Tibial artery (tissue), 4 donors: Measurements from ENCODE around the gene PMEPA1.

Source experiments
- DNase-seq, 2 donors: peaks; one replicate each; pipeline ENCODE4 v3.0.0-alpha.2; 2019
- H3K27ac ChIP-seq, 2 donors: fragments of 200-600 bp; sonication (generic) in 1 of 2; 1 replicate in 1 of 2; 2 replicates in 1 of 2; pipeline ENCODE4 v1.5.1; 2018 to 2019; ENCODE audit warnings: mild to moderate bottlenecking in 1 of 2
- H3K27me3 ChIP-seq, 2 donors: fragments of 200-600 bp; sonication (generic) in 1 of 2; one replicate each; pipeline versions ENCODE4 v1.5.1 to v1.6.0; 2016 to 2019
- H3K36me3 ChIP-seq, 3 donors: fragments of 200-600 bp; sonication (generic) in 2 of 3; one replicate each; pipeline ENCODE4 v1.5.1; 2016 to 2019; ENCODE audit warnings: mild to moderate bottlenecking in 2 of 3
- H3K4me1 ChIP-seq, 4 donors: fragments of 200-600 bp; sonication (generic) in 2 of 4; 1 replicate in 3 of 4; 2 replicates in 1 of 4; pipeline ENCODE4 v1.5.1; 2016 to 2019
- H3K4me3 ChIP-seq, 2 donors: fragments of 200-600 bp; sonication (generic) in 1 of 2; 1 replicate in 1 of 2; 2 replicates in 1 of 2; pipeline ENCODE4 v1.5.1; 2018 to 2019; ENCODE audit warnings: mild to moderate bottlenecking in 2 of 2
- H3K9me3 ChIP-seq, 3 donors: fragments of 200-600 bp; sonication (generic) in 1 of 3; one replicate each; pipeline ENCODE4 v1.5.1; 2016 to 2019
- CTCF ChIP-seq, 2 experiments: fragments of 200-600 bp in 1 of 2; fragments of 450-650 bp in 1 of 2; IDR thresholded peaks; one replicate each; pipeline ENCODE4 v1.5.1; 2017 to 2019; ENCODE audit warnings: antibody characterized with exemption in 2 of 2, mild to moderate bottlenecking in 1 of 2, moderate library complexity in 1 of 2
- intact Hi-C: fragments of 100-400 bp; cut with DNase I; formaldehyde crosslinking; loops from one replicate; pipeline ENCODE4 v1.15.0; 2023; ENCODE audit warnings: low total_unique reads

The PMEPA1 gene

GRCh38 chr20:57609842-57610167 is 100.0 kb downstream of the PMEPA1 start:
- peaks cover 0 to 32% of the 10 kb centered on the region in 2 donors for H3K27me3 ChIP-seq
- DNase-seq = no peak
- H3K4me1 ChIP-seq = no peaks in the 10 kb centered on the region
- no peak overlapping the region for H3K4me3 ChIP-seq
- H3K27ac ChIP-seq = no peak overlapping the region
- no peak for TF ChIP-seq CTCF (IDR thresholded peaks at IDR 0.05)
- no peaks in the 10 kb centered on the region for H3K36me3 ChIP-seq
- intact Hi-C loops = no loop called here
- H3K9me3 ChIP-seq = no peaks in the 10 kb centered on the region

DNA sequence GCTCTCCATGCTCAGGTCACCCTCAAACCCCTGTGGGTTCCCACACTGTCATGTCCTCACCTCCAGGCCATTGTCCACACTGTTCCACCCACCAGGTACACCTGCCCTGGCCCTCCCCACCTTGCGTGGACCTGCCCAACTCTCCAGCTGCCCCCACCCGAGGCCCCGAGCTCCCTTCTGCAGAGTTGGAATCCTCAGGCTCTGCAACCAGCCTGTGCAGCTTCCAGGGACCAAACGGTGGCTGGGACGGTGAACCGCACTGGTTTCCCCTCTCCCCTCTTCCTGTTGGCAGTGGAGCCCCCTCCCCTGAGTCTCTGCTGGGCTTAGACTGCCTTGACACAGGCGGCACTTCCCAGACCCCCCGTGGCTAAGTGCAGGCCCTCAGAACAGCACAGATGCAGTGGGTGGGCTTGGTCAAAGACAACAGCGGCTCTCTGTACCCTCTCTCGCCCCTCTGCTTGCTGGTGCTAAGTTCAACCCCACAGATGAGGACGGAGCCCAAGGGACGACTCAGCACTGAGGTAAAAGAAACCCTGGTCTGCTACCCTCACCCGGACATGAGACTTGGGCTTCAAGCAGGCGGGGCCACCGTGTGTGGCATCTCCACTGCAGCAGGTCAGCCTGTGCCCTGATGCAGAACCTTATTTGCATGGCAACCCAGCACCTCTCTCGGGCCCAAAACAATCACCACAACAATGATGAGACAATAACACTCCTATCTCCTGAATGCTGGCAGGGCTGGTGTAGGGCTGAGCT is 100.6 kb downstream of the PMEPA1 start:
- Histone ChIP-seq H3K27ac (no peak overlapping the region), H3K4me1 (no peaks in the 10 kb centered on the region), H3K36me3 (no peaks in the 10 kb centered on the region), H3K4me3 (no peak overlapping the region), H3K27me3 (peaks cover 0 to 27% of the 10 kb centered on the region in 2 donors), H3K9me3 (no peaks in the 10 kb centered on the region)
- intact Hi-C loops = no loop called here
- DNase-seq = no peak
- no peak for TF ChIP-seq CTCF (IDR thresholded peaks at IDR 0.05)

DNA sequence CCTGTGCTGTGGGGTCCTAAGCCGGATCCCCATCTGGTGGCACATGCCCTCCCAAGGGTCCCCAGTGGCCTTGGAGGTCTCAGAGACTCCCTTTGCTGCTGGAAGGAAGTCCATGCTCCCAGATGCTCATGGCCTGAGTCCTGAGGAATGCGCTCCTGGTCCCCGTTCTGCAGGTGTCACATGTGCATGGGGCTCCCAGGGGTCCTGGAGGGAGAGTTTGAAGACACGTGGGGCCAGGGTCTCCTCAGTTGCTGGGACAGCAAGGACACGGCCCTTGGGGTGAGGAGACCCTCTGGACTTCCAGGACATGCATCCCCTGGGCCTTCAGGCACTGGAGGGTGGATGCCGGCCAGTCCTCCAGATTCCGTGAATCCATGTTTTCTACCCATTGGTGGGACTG is 101.3 kb downstream of the PMEPA1 start:
- Histone ChIP-seq H3K9me3 (no peaks in the 10 kb centered on the region), H3K4me1 (no peaks in the 10 kb centered on the region), H3K4me3 (no peak overlapping the region), H3K27ac (no peak overlapping the region), H3K27me3 (peaks cover 0 to 27% of the 10 kb centered on the region in 2 donors), H3K36me3 (no peaks in the 10 kb centered on the region)
- TF ChIP-seq CTCF (IDR thresholded peaks at IDR 0.05) = no peak
- intact Hi-C loops = no loop called here
- no peak for DNase-seq

DNA sequence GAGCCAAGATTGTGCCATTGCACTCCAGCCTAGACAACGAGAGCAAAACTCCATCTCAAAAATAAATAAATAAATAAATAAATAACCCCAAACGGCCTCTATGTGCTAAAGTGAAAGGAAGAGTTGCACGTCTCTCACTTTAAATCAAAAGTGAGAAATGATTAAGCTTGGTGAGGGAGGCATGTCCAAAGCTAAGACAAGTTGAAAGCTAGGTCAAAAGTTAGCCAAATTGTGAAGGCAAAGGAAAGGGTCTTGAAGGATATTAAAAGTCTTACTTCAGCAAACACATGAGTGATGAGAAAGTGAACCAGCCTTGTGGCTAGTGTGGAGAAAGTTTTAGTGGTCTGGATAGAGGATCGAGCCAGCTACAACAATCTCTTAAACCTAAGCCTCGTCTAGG is 103.9 kb downstream of the PMEPA1 start:
- Histone ChIP-seq H3K9me3 (no peaks in the 10 kb centered on the region), H3K36me3 (no peaks in the 10 kb centered on the region), H3K27me3 (peaks cover 0 to 23% of the 10 kb centered on the region in 2 donors), H3K4me3 (no peak overlapping the region), H3K27ac (no peak overlapping the region), H3K4me1 (no peaks in the 10 kb centered on the region)
- no peak for DNase-seq
- intact Hi-C loops = no loop called here
- no peak for TF ChIP-seq CTCF (IDR thresholded peaks at IDR 0.05)

DNA sequence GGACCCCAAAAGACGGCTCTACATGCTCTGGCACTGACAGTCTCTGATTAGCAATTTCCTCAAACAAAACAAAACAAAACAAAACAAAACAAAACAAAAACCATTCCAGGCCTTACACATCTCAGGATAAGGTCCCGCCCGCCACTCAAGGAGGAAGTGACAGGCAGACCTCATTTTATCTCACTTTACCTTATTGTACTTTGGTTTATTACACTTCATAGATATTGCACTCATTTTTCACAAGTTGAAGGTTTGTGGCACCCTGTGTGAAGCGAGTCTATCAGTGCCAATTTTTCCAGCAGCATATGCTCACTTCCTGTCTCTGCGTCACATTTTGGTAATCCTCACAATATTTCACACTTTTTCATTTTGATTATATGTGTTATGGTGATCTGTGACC is 104.8 kb downstream of the PMEPA1 start:
- Histone ChIP-seq H3K27ac (no peak overlapping the region), H3K4me3 (no peak overlapping the region), H3K9me3 (no peaks in the 10 kb centered on the region), H3K27me3 (peaks cover 0 to 17% of the 10 kb centered on the region in 2 donors), H3K4me1 (no peaks in the 10 kb centered on the region), H3K36me3 (no peaks in the 10 kb centered on the region)
- DNase-seq = no peak
- no peak for TF ChIP-seq CTCF (IDR thresholded peaks at IDR 0.05)
- intact Hi-C loops = no loop called here

GRCh38 chr20:57603120-57603519 is 106.7 kb downstream of the PMEPA1 start:
- Histone ChIP-seq H3K36me3 (no peaks in the 10 kb centered on the region), H3K4me1 (no peaks in the 10 kb centered on the region), H3K27ac (no peak overlapping the region), H3K9me3 (no peaks in the 10 kb centered on the region), H3K27me3 (peaks cover 0 to under 1% of the 10 kb centered on the region in 2 donors), H3K4me3 (no peak overlapping the region)
- intact Hi-C loops = no loop called here
- TF ChIP-seq CTCF (IDR thresholded peaks at IDR 0.05) = no peak
- no peak for DNase-seq
